ENCODE data around the gene TMIGD1. TPM values are rescaled to one million over a fixed set of nuclear protein-coding genes. Genes with fewer than 3 reads are reported as not detected.
A peak's percentile ranks its signal among the peaks of the same experiment; 100 is the strongest.

TMIGD1 gene
- total RNA-seq, 1 experiment from 2014 or later, result not detected

DNA sequence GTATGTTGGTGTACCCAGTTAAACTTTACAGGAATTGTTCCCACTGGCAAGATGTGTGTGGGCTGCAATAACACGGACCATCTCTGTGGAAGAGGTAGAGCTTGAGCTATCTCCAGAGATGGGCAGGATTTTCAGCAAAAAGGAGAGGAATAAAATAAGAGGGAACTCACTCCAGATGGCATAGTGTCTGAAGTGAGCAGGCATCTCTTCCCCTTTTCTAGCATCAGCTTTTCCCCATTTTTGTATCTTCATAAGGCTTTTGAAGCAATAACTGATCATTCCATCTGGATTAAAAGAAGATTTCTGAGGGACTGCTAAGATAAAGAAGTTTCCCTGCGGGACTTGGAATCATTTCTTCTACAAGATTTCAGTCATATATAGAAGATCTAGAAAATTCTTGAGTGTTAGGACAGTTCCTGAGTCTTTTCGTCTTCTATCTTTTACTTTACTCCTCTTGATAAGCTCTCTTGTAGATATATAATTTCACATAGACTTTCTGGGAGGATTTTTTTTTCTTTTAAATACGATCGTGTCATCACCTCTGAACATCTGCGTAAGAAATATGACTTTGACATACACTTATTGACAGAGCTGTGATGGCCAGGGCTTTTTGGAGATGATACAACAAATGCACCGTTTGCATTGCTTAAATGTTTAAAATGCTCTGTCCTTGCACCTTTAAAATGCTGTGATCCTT lies 46.9 kb upstream of the TMIGD1 start:
- intact Hi-C loops (cut with micrococcal nuclease), result no loop called here
- H3K9ac ChIP-seq (ENCODE audit: low read length), result no peak overlapping the region
- no peaks in the 10 kb centered on the region for H3K27me3 ChIP-seq (ENCODE audit: insufficient read depth, low read length)
- peak overlapping the region; percentile 83 for H3K4me2 ChIP-seq (ENCODE audit: low read length)
- no peak for DNase-seq (ENCODE audit: low read depth, low spot score)
- ChIA-PET CTCF (interaction anchor here (1.7 kb wide), 1 partner anchor 44 kb away, joined by 5 read pairs; no protein-coding TSS in a partner anchor), RAD21 (ENCODE audit: low non-redundant PET in 1 of 2, low total read pairs in 2 of 2, uncharacterized antibody in 2 of 2, unreplicated experiment in 2 of 2) (no interaction called here), POLR2A (no interaction called here)
- peaks cover 0 to 4% of the 10 kb centered on the region in 2 experiments; a peak in 2 of 4 replicates for H3K36me3 ChIP-seq (ENCODE audit: control insufficient read depth in 1 of 2, insufficient read depth in 2 of 2, low read length in 2 of 2)
- no peaks in the 10 kb centered on the region for H3K9me3 ChIP-seq (ENCODE audit: control insufficient read depth in 1 of 2, insufficient read depth in 1 of 2, low read depth in 1 of 2, low read length in 2 of 2)
- peaks cover 7% of the 10 kb centered on the region; the same call in 1 of the 2 replicates for H4K20me1 ChIP-seq (ENCODE audit: insufficient read depth)
- peaks cover 11 to 24% of the 10 kb centered on the region in 2 experiments; a peak in 3 of 4 replicates for H3K4me1 ChIP-seq (ENCODE audit: control insufficient read depth in 1 of 2, insufficient read depth in 2 of 2, low read length in 2 of 2)
- BruUV-seq (replicated peaks), result no TSS peak
- ATAC-seq, result no peak
- no peak overlapping the region for H3K4me3 ChIP-seq (replicated peaks in 1 of 2; ENCODE audit: low read depth in 1 of 2, low read length in 2 of 2)
- no peaks in the 10 kb centered on the region for H3K9me2 ChIP-seq (ENCODE audit: insufficient read depth)
- TF ChIP-seq EZH2phosphoT487 (IDR thresholded peaks at IDR 0.05; ENCODE audit: borderline replicate concordance) (no peak), REST (IDR thresholded peaks at IDR 0.05; ENCODE audit: low read depth) (no peak), MAX (IDR thresholded peaks at IDR 0.05) (no peak), ZFX (IDR thresholded peaks at IDR 0.05) (no peak), EZH2 (IDR thresholded peaks at IDR 0.05) (no peak)
- TF ChIP-seq, protein P1, sequence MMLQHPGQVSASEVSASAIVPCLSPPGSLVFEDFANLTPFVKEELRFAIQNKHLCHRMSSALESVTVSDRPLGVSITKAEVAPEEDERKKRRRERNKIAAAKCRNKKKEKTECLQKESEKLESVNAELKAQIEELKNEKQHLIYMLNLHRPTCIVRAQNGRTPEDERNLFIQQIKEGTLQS (IDR thresholded peaks at IDR 0.05), result no peak
- H3K79me2 ChIP-seq (ENCODE audit: insufficient read depth, low read length), result peaks cover 49% of the 10 kb centered on the region
- no peak overlapping the region for H3K27ac ChIP-seq (ENCODE audit: low read depth, low read length)
- H2AFZ ChIP-seq (ENCODE audit: low read depth, low read length, poor library complexity, severe bottlenecking), result no peak overlapping the region
